HCT116 (cell line): Measurements from ENCODE around the gene RHOBTB1. TPM values are rescaled to one million over a fixed set of nuclear protein-coding genes. Genes with fewer than 3 reads are reported as not detected.

Experiments used
- ATAC-seq: fragments of 200-7000 bp; cut with Tn5 transposase; 2 replicates; pipeline ENCODE4 v1.9.1; 2020; ENCODE audit warnings: mild to moderate bottlenecking, moderate library complexity
- Bru-seq: library from RNA; stranded (reverse); fragments of 400-500 nt; gene quantifications from one replicate; lab custom pipeline; 2021; lab: Mats Ljungman, UMichigan
- BruChase-seq, 2 experiments: library from RNA; stranded (reverse); fragments of 400-500 nt; gene quantifications; one replicate each; lab custom pipeline; 2021; lab: Mats Ljungman, UMichigan
- BruUV-seq: library from RNA; stranded (reverse); fragments of 400-500 nt; replicated peaks from 2 replicates; lab custom pipeline; 2021; lab: Mats Ljungman, UMichigan
- CTCF ChIA-PET: fragments of 300-600 bp; sonication (Branson Sonifier 250); formaldehyde crosslinking; loops from one replicate; lab custom pipeline; 2021; ENCODE audit warnings: antibody characterized with exemption; lab: Charles Lee
- POLR2A ChIA-PET: fragments of 300-600, 350-600 bp; sonication (Branson Sonifier 250); formaldehyde crosslinking; loops from one replicate; lab custom pipeline; 2021; ENCODE audit warnings: antibody characterized with exemption; lab: Charles Lee
- RAD21 ChIA-PET, 2 experiments: fragments of 300-600 bp; sonication (Branson Sonifier 250); formaldehyde crosslinking; loops; one replicate each; lab custom pipeline; 2023; ENCODE audit warnings: low total read pairs in 2 of 2; ENCODE audit not compliant: uncharacterized antibody in 2 of 2, unreplicated experiment in 2 of 2, low non-redundant PET in 1 of 2; lab: Charles Lee
- DNase-seq: peaks from one replicate; pipeline ENCODE4 v3.0.0-alpha.2; 2010; ENCODE audit warnings: low read depth, low spot score
- H2AFZ ChIP-seq: fragments of 200-600 bp; shearing (Covaris generic), sonication (generic); 2 replicates; pipeline ENCODE4 v1.6.1; 2017; ENCODE audit warnings: low read depth, mixed run types, mixed read lengths, antibody characterized with exemption, low read length; ENCODE audit not compliant: poor library complexity, severe bottlenecking
- H3K27ac ChIP-seq: 2 replicates; pipeline ENCODE4 v1.5.1; 2012; ENCODE audit warnings: low read depth, low read length
- H3K27me3 ChIP-seq: fragments of 200-600 bp; sonication (generic); 2 replicates; pipeline ENCODE4 v1.6.1; 2016; ENCODE audit warnings: mixed run types, low read length, mixed read lengths; ENCODE audit not compliant: insufficient read depth
- H3K36me3 ChIP-seq, 2 experiments: fragments of 200-500 bp in 1 of 2; fragments of 200-600 bp in 1 of 2; sonication (Bioruptor generic) in 1 of 2; sonication (generic) in 1 of 2; 2 replicates each; pipeline versions ENCODE4 v1.5.1 to v1.6.1; 2014 to 2016; ENCODE audit warnings: low read length in 2 of 2, inconsistent platforms in 1 of 2, mixed read lengths in 1 of 2, mixed run types in 1 of 2; ENCODE audit not compliant: insufficient read depth in 2 of 2, control insufficient read depth in 1 of 2
- H3K4me1 ChIP-seq, 2 experiments: fragments of 200-600 bp in 1 of 2; sonication (generic) in 1 of 2; 2 replicates each; pipeline versions ENCODE4 v1.5.1 to v1.6.1; 2012 to 2017; ENCODE audit warnings: low read length in 2 of 2, inconsistent platforms in 1 of 2, mild to moderate bottlenecking in 1 of 2, mixed read lengths in 1 of 2, mixed run types in 1 of 2, moderate library complexity in 1 of 2; ENCODE audit not compliant: insufficient read depth in 2 of 2, control insufficient read depth in 1 of 2
- H3K4me2 ChIP-seq: fragments of 200-600 bp; sonication (generic); 2 replicates; pipeline ENCODE4 v1.6.1; 2017; ENCODE audit warnings: mixed run types, low read length, mixed read lengths
- H3K4me3 ChIP-seq, 2 experiments: fragments of 200-600 bp in 1 of 2; sonication (generic) in 1 of 2; replicated peaks in 1 of 2; 2 replicates each; pipeline ENCODE4 v1.5.1; 2011 to 2016; ENCODE audit warnings: low read length in 2 of 2, control low read depth in 1 of 2, low read depth in 1 of 2, mild to moderate bottlenecking in 1 of 2, mixed read lengths in 1 of 2, mixed run types in 1 of 2
- H3K79me2 ChIP-seq: fragments of 200-600 bp; sonication (generic); 2 replicates; pipeline ENCODE4 v1.6.1; 2017; ENCODE audit warnings: mild to moderate bottlenecking, mixed run types, low read length, moderate library complexity, mixed read lengths; ENCODE audit not compliant: insufficient read depth
- H3K9ac ChIP-seq: fragments of 200-600 bp; sonication (generic); 2 replicates; pipeline ENCODE4 v1.6.1; 2016; ENCODE audit warnings: low read length, mixed read lengths
- H3K9me2 ChIP-seq: fragments of 200-600 bp; sonication (generic), shearing (Covaris generic); 2 replicates; pipeline ENCODE4 v1.6.1; 2017; ENCODE audit warnings: mixed run types, mild to moderate bottlenecking, moderate library complexity; ENCODE audit not compliant: insufficient read depth
- H3K9me3 ChIP-seq, 2 experiments: fragments of 200-500 bp in 1 of 2; fragments of 200-600 bp in 1 of 2; sonication (Bioruptor generic) in 1 of 2; sonication (generic) in 1 of 2; 2 replicates each; pipeline ENCODE4 v1.6.1; 2014 to 2017; ENCODE audit warnings: low read length in 2 of 2, mixed read lengths in 2 of 2, inconsistent platforms in 1 of 2, low read depth in 1 of 2, mild to moderate bottlenecking in 1 of 2, mixed run types in 1 of 2, moderate library complexity in 1 of 2; ENCODE audit not compliant: control insufficient read depth in 1 of 2, insufficient read depth in 1 of 2
- H4K20me1 ChIP-seq: fragments of 200-600 bp; sonication (generic), shearing (Covaris generic); 2 replicates; pipeline ENCODE4 v1.6.1; 2017; ENCODE audit warnings: mixed run types, mild to moderate bottlenecking, moderate library complexity; ENCODE audit not compliant: insufficient read depth
- ELF1 ChIP-seq: IDR thresholded peaks from 2 replicates; pipeline ENCODE4 v1.6.1; 2012; ENCODE audit warnings: low read depth, borderline replicate concordance
- EZH2phosphoT487 ChIP-seq: fragments of 200-600 bp; IDR thresholded peaks from 2 replicates; pipeline ENCODE4 v1.6.1; 2018; ENCODE audit warnings: antibody characterized with exemption, borderline replicate concordance
- POLR2AphosphoS5 ChIP-seq: IDR thresholded peaks from 2 replicates; pipeline ENCODE4 v1.6.1; 2011; ENCODE audit warnings: mild to moderate bottlenecking, low read depth, low read length, moderate library complexity
- RAD21 ChIP-seq: IDR thresholded peaks from 2 replicates; pipeline ENCODE4 v1.6.1; 2012; ENCODE audit warnings: low read depth, mild to moderate bottlenecking
- ZFX ChIP-seq: fragments of 450-650 bp; IDR thresholded peaks from 2 replicates; pipeline ENCODE4 v1.6.1; 2017
- intact Hi-C: fragments of 100-400 bp; cut with micrococcal nuclease; formaldehyde crosslinking; loops from 2 replicates; pipeline ENCODE4 v1.10.0; 2022
- long read RNA-seq: library from polyadenylated mRNA; unstranded; transcript quantifications from one replicate; pipeline ENCODE4 v2.0.0, GENCODE V29; 2021; ENCODE audit not compliant: unreplicated experiment
- polyA plus RNA-seq: library from polyadenylated mRNA; unstranded; fragments of >200 nt; gene quantifications from 2 replicates; pipeline ENCODE4 v1.2.1, GENCODE V29; 2012; ENCODE audit warnings: missing spikeins
- total RNA-seq: library from RNA; stranded (reverse); gene quantifications from one replicate; pipeline ENCODE4 v1.2.1, GENCODE V29; 2021; ENCODE audit not compliant: unreplicated experiment

Gene RHOBTB1, protein sequence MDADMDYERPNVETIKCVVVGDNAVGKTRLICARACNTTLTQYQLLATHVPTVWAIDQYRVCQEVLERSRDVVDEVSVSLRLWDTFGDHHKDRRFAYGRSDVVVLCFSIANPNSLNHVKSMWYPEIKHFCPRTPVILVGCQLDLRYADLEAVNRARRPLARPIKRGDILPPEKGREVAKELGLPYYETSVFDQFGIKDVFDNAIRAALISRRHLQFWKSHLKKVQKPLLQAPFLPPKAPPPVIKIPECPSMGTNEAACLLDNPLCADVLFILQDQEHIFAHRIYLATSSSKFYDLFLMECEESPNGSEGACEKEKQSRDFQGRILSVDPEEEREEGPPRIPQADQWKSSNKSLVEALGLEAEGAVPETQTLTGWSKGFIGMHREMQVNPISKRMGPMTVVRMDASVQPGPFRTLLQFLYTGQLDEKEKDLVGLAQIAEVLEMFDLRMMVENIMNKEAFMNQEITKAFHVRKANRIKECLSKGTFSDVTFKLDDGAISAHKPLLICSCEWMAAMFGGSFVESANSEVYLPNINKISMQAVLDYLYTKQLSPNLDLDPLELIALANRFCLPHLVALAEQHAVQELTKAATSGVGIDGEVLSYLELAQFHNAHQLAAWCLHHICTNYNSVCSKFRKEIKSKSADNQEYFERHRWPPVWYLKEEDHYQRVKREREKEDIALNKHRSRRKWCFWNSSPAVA
- total RNA-seq (1.6 TPM), Bru-seq, nascent RNA (percentile 32 among the genes with signal in this experiment), BruChase-seq, experiment 1, labeled RNA remaining after a 6-hour chase (percentile 21 among the genes with signal in this experiment), BruChase-seq, experiment 2, labeled RNA remaining after a 2-hour chase (percentile 26 among the genes with signal in this experiment)
- polyA plus RNA-seq: 1.1 and 1.9 TPM in 2 replicates
- long read RNA-seq, full-length matches to known transcripts: 2 of 4 reads
- long read RNA-seq, partial matches to known transcripts: 0 of 4 reads
- long read RNA-seq, other reads (novel, unspliced or antisense): 2 of 4 reads

- Histone ChIP-seq H3K36me3 (no peaks in the 10 kb centered on the region), H4K20me1 (no peaks in the 10 kb centered on the region), H3K27me3 (no peaks in the 10 kb centered on the region), H3K79me2 (no peaks in the 10 kb centered on the region), H3K9me3 (no peaks in the 10 kb centered on the region), H3K4me2 (peak within 1 kb of the TSS; percentile 96), H3K4me1 (peaks cover 3 to 19% of the 10 kb centered on the region in 2 experiments; a peak in 2 of 4 replicates), H2AFZ (peak within 1 kb of the TSS; percentile 85), H3K9ac (peak within 1 kb of the TSS; percentile 70), H3K27ac (peak within 1 kb of the TSS; percentile 18; the same call in 1 of the 2 replicates), H3K9me2 (no peaks in the 10 kb centered on the region), H3K4me3 (peak within 1 kb of the TSS; percentile 51 to 72)
- POLR2A ChIA-PET: no interaction called here
- CTCF ChIA-PET: no interaction called here
- TF ChIP-seq POLR2AphosphoS5 (peak; percentile 40; the same call in 1 of the 2 replicates), EZH2phosphoT487 (no peak), RAD21 (no peak), ZFX (0 out of 2 replicates have a peak, but pooled peaks have one; percentile 28), ELF1 (no peak)
- intact Hi-C loops: no loop called here
- no TSS peak for BruUV-seq
- RAD21 ChIA-PET: no interaction called here
- DNase-seq: no peak
- ATAC-seq: peak; percentile 79
Observed at GRCh38 chr10:60944058-60944909, at the start of gene RHOBTB1. RHOBTB1 (minus strand) TSS chr10:60944185; CDS start chr10:60911542, 32,643 bp downstream.
